GM23248 (cell line): Measurements from ENCODE around the gene PRKAA1. TPM values are rescaled to one million over a fixed set of nuclear protein-coding genes. Genes with fewer than 3 reads are reported as not detected.
A peak's percentile ranks its signal among the peaks of the same experiment; 100 is the strongest.
"Not testable (repeated sequence)": the region's sequence is repeated elsewhere in the genome, so short reads cannot be mapped to it uniquely, and the experiment has no call there.

Source experiments
- DNase-seq: peaks from one replicate; pipeline ENCODE4 v3.0.0-alpha.2; 2015
- H2AFZ ChIP-seq: fragments of 200-600 bp; sonication (generic); 2 replicates; pipeline ENCODE4 v1.6.1; 2016; ENCODE audit warnings: antibody characterized with exemption
- H3F3A ChIP-seq: fragments of 200-600 bp; sonication (generic); 2 replicates; pipeline ENCODE4 v1.6.1; 2016; ENCODE audit warnings: mild to moderate bottlenecking, antibody characterized with exemption, mixed run types; ENCODE audit not compliant: insufficient read depth
- H3K27ac ChIP-seq: fragments of 200-600 bp; sonication (generic); 2 replicates; pipeline ENCODE4 v1.5.1; 2016; ENCODE audit warnings: mild to moderate bottlenecking
- H3K27me3 ChIP-seq: fragments of 200-600 bp; sonication (generic); replicated peaks from 2 replicates; pipeline ENCODE4 v1.6.1; 2016; ENCODE audit warnings: mild to moderate bottlenecking; ENCODE audit not compliant: insufficient read depth
- H3K36me3 ChIP-seq: fragments of 200-600 bp; sonication (generic); 2 replicates; pipeline ENCODE4 v1.6.1; 2016; ENCODE audit warnings: low read depth, mild to moderate bottlenecking
- H3K4me1 ChIP-seq: fragments of 200-600 bp; sonication (generic); 2 replicates; pipeline ENCODE4 v1.6.1; 2016; ENCODE audit warnings: mild to moderate bottlenecking; ENCODE audit not compliant: insufficient read depth
- H3K4me2 ChIP-seq: fragments of 200-600 bp; sonication (generic); one replicate; pipeline ENCODE4 v1.6.1; 2016; ENCODE audit warnings: mild to moderate bottlenecking; ENCODE audit not compliant: unreplicated experiment
- H3K4me3 ChIP-seq: fragments of 200-600 bp; sonication (generic); 2 replicates; pipeline ENCODE4 v1.5.1; 2016; ENCODE audit warnings: mild to moderate bottlenecking
- H3K79me2 ChIP-seq: fragments of 200-600 bp; sonication (generic); 2 replicates; pipeline ENCODE4 v1.6.1; 2016; ENCODE audit warnings: mild to moderate bottlenecking; ENCODE audit not compliant: insufficient read depth
- H3K9ac ChIP-seq: fragments of 200-600 bp; sonication (generic); 2 replicates; pipeline ENCODE4 v1.6.1; 2016; ENCODE audit warnings: mild to moderate bottlenecking
- H3K9me2 ChIP-seq: fragments of 200-600 bp; sonication (generic); 2 replicates; pipeline ENCODE4 v1.6.1; 2016; ENCODE audit warnings: mixed run types, mild to moderate bottlenecking, moderate library complexity; ENCODE audit not compliant: insufficient read depth
- H3K9me3 ChIP-seq: fragments of 200-600 bp; sonication (generic); one replicate; pipeline ENCODE4 v1.6.1; 2017; ENCODE audit warnings: low read depth
- H4K20me1 ChIP-seq: fragments of 200-600 bp; sonication (generic); 2 replicates; pipeline ENCODE4 v1.6.0; 2016; ENCODE audit not compliant: insufficient read depth
- EZH2 ChIP-seq: fragments of 200-600 bp; sonication (generic); IDR thresholded peaks from 2 replicates; pipeline ENCODE4 v1.6.1; 2018; ENCODE audit warnings: antibody characterized with exemption, mild to moderate bottlenecking; ENCODE audit not compliant: insufficient read depth, poor library complexity, severe bottlenecking
- EZH2phosphoT487 ChIP-seq: fragments of 200-600 bp; sonication (generic); IDR thresholded peaks from 2 replicates; pipeline ENCODE4 v1.6.1; 2018; ENCODE audit warnings: antibody characterized with exemption, moderate library complexity, mild to moderate bottlenecking, low read depth; ENCODE audit not compliant: insufficient read depth
- WGBS, 2 experiments: methylation state at CpG; one replicate each; pipeline ENCODE4 v1.1.6; 2015 to 2017; ENCODE audit warnings: low lambda C conversion rate in 2 of 2, low coverage in 1 of 2; ENCODE audit errors: missing lambda C conversion rate in 2 of 2; 5-methylcytosine and 5-hydroxymethylcytosine counted together
- in situ Hi-C: fragments of 300-500 bp; cut with MboI; formaldehyde crosslinking; loops from 2 replicates; pipeline ENCODE4 v1.15.0; 2020
- polyA plus RNA-seq: library from polyadenylated mRNA; unstranded; fragments of >200 nt; fragmentation: Nextera tagmentation; extraction: Ambion mirVana; gene quantifications from 2 replicates; pipeline ENCODE4 v1.2.1, GENCODE V29; 2016
- total RNA-seq: library from RNA; depleted of rRNA; stranded (reverse); fragments of >200 nt; shearing (Covaris generic); gene quantifications from 2 replicates; pipeline ENCODE4 v1.2.3, GENCODE V29; 2014

Gene PRKAA1
- total and polyA plus RNA-seq, 2 experiments from 2014 or later: 35.5 to 77.4 TPM

GRCh38 chr5:40791715-40792139 lies 6.4 kb downstream of the PRKAA1 start:
- WGBS, 2 experiments: 38 to 42% methylated on average over 3 of the region's 3 CpGs
- peaks cover 97% of the 10 kb centered on the region for H3K79me2 ChIP-seq
- TF ChIP-seq EZH2phosphoT487 (no peak), EZH2 (no peak)
- peaks cover 9% of the 10 kb centered on the region; the same call in 1 of the 2 replicates for H3K36me3 ChIP-seq
- in situ Hi-C loops: no loop called here
- H3K4me2 ChIP-seq: peak overlapping the region; percentile 58
- H4K20me1 ChIP-seq: peaks cover 15% of the 10 kb centered on the region
- H3K27me3 ChIP-seq: no peaks in the 10 kb centered on the region
- H3K9ac ChIP-seq: 0 out of 2 replicates have a peak overlapping the region, but pooled peaks have one; percentile 38
- peaks cover 32% of the 10 kb centered on the region for H3K4me1 ChIP-seq
- peak; percentile 64 for DNase-seq
- peak overlapping the region; percentile 39 for H3K4me3 ChIP-seq
- no peaks in the 10 kb centered on the region for H3K9me2 ChIP-seq
- H3F3A ChIP-seq: peaks cover 30% of the 10 kb centered on the region
- H2AFZ ChIP-seq: no peak overlapping the region
- H3K27ac ChIP-seq: peak overlapping the region; percentile 61
- H3K9me3 ChIP-seq: no peaks in the 10 kb centered on the region

- Histone ChIP-seq H3F3A (peaks cover 23% of the 10 kb centered on the region), H3K27ac (peak overlapping the region; percentile 61), H3K36me3 (peaks cover 9% of the 10 kb centered on the region; the same call in 1 of the 2 replicates), H3K4me1 (peaks cover 25% of the 10 kb centered on the region), H3K4me2 (peak overlapping the region; percentile 58), H4K20me1 (peaks cover 15% of the 10 kb centered on the region), H3K9ac (peak overlapping the region; percentile 38), H3K4me3 (peak overlapping the region; percentile 39), H3K9me2 (no peaks in the 10 kb centered on the region), H3K9me3 (no peaks in the 10 kb centered on the region), H2AFZ (no peak overlapping the region), H3K79me2 (peaks cover 97% of the 10 kb centered on the region), H3K27me3 (no peaks in the 10 kb centered on the region)
- WGBS, 2 experiments: 40 to 44% methylated on average over 3 of the region's 3 CpGs
- DNase-seq: peak; percentile 68
- in situ Hi-C loops: no loop called here
- TF ChIP-seq EZH2: no peak
- TF ChIP-seq EZH2phosphoT487: no peak
These were observed 7.1 kb downstream of the PRKAA1 start for GRCh38 chr5:40790947-40791593.

GRCh38 chr5:40788941-40789340 lies 9.2 kb downstream of the PRKAA1 start:
- DNase-seq, H3K36me3 ChIP-seq, H3K4me2 ChIP-seq, H3K27ac ChIP-seq, H3K9me3 ChIP-seq, H3K4me3 ChIP-seq, H3K9me2 ChIP-seq, H3K9ac ChIP-seq, H2AFZ ChIP-seq, H3K27me3 ChIP-seq, in situ Hi-C loops: not testable (repeated sequence)
- 95 to 98% methylated on average over 5 of the region's 5 CpGs for WGBS, 2 experiments
- peaks cover 100% of the 10 kb centered on the region for H3K79me2 ChIP-seq
- H3F3A ChIP-seq: peaks cover 16% of the 10 kb centered on the region; the same call in 1 of the 2 replicates
- peaks cover 22% of the 10 kb centered on the region for H4K20me1 ChIP-seq
- H3K4me1 ChIP-seq: peaks cover 21% of the 10 kb centered on the region

- no peak for DNase-seq
- Histone ChIP-seq H3K36me3 (peaks cover 9% of the 10 kb centered on the region; the same call in 1 of the 2 replicates), H3K9ac (no peak overlapping the region), H3K27ac (no peak overlapping the region), H3K9me3 (no peaks in the 10 kb centered on the region), H3K4me3 (no peak overlapping the region), H4K20me1 (peaks cover 29% of the 10 kb centered on the region), H3K4me2 (no peak overlapping the region), H3K27me3 (no peaks in the 10 kb centered on the region), H3F3A (peaks cover 16% of the 10 kb centered on the region; the same call in 1 of the 2 replicates), H2AFZ (no peak overlapping the region), H3K79me2 (peaks cover 100% of the 10 kb centered on the region), H3K9me2 (no peaks in the 10 kb centered on the region), H3K4me1 (peaks cover 16% of the 10 kb centered on the region)
- in situ Hi-C loops: no loop called here
- no peak for TF ChIP-seq EZH2
- no peak for TF ChIP-seq EZH2phosphoT487
- 96 to 100% methylated on average over 1 of the region's 1 CpG for WGBS, 2 experiments
These were observed 10.2 kb downstream of the PRKAA1 start for GRCh38 chr5:40787986-40788385.

GRCh38 chr5:40786664-40787063 lies 11.5 kb downstream of the PRKAA1 start:
- Histone ChIP-seq H3K4me1 (peaks cover 18% of the 10 kb centered on the region), H3K79me2 (peaks cover 100% of the 10 kb centered on the region), H4K20me1 (peaks cover 34% of the 10 kb centered on the region; the same call in 1 of the 2 replicates), H3F3A (peaks cover 18% of the 10 kb centered on the region; the same call in 1 of the 2 replicates)
- H3K9ac ChIP-seq, H3K4me2 ChIP-seq, in situ Hi-C loops, H3K27ac ChIP-seq, H3K36me3 ChIP-seq, H2AFZ ChIP-seq, H3K27me3 ChIP-seq, H3K9me3 ChIP-seq, H3K4me3 ChIP-seq, DNase-seq, H3K9me2 ChIP-seq: not testable (repeated sequence)
- WGBS, 2 experiments: 96 to 100% methylated on average over 3 of the region's 3 CpGs
